Liver (tissue), 3 donors: ENCODE data around the gene KLHDC8A.

ENCODE experiments used
- CTCF ChIP-seq: fragments of 150-350 bp; IDR thresholded peaks from 2 replicates; pipeline ENCODE4 v1.5.1; 2017; ENCODE audit warnings: improper control_type of control experiment, low read depth, low read length; ENCODE audit not compliant: missing input control
- EGR1 ChIP-seq, 2 donors: IDR thresholded peaks; 2 replicates each; pipeline ENCODE4 v1.6.1; 2016 to 2018; ENCODE audit warnings: antibody characterized with exemption in 2 of 2, low read depth in 2 of 2
- GABPA ChIP-seq, 2 donors: IDR thresholded peaks in 1 of 2; conservative IDR thresholded peaks in 1 of 2; 2 replicates each; pipeline ENCODE4 v1.6.1; 2016; ENCODE audit warnings: antibody characterized with exemption in 2 of 2, mild to moderate bottlenecking in 1 of 2, moderate library complexity in 1 of 2
- HNF4G ChIP-seq: IDR thresholded peaks from 2 replicates; pipeline ENCODE4 v1.6.1; 2016; ENCODE audit warnings: antibody characterized with exemption
- NR2F2 ChIP-seq: IDR thresholded peaks from 2 replicates; pipeline ENCODE4 v1.6.1; 2016; ENCODE audit warnings: antibody characterized with exemption
- SP1 ChIP-seq: IDR thresholded peaks from 2 replicates; pipeline ENCODE4 v1.6.1; 2018; ENCODE audit warnings: antibody characterized with exemption, mild to moderate bottlenecking
- TAF1 ChIP-seq: conservative IDR thresholded peaks from 2 replicates; pipeline ENCODE4 v1.6.1; 2016; ENCODE audit warnings: antibody characterized with exemption, mild to moderate bottlenecking
- ZBTB33 ChIP-seq: IDR thresholded peaks from 2 replicates; pipeline ENCODE4 v1.6.1; 2016; ENCODE audit warnings: antibody characterized with exemption
- donor health status: healthy.
- donor health status: healthy.

- TF ChIP-seq GABPA (IDR thresholded peaks at IDR 0.05 in 1 of 2, conservative IDR thresholded peaks at IDR 0.05 in 1 of 2) (no peak), CTCF (no peak), EGR1 (IDR thresholded peaks at IDR 0.05; ENCODE audit: low read depth in 2 of 2) (no peak), NR2F2 (no peak), SP1 (no peak), TAF1 (no peak), ZBTB33 (no peak), HNF4G (no peak)
Observed at GRCh38 chr1:205382561-205382960, 25.8 kb upstream of the KLHDC8A start.
